ENCODE results near the gene CGB7. TPM values are rescaled to one million over a fixed set of nuclear protein-coding genes. Genes with fewer than 3 reads are reported as not detected.

The CGB7 gene
- total and polyA plus RNA-seq, 9 of the 15 experiments (the other 6 are each of a cell fraction or from before 2014, with no cell fraction given), result not detected

GRCh38 chr19:49014123-49014869 is 43.3 kb downstream of the CGB7 start:
- WGBS (ENCODE audit: insufficient coverage, low coverage, missing lambda C conversion rate), result 72% methylated on average over 28 of the region's 32 CpGs
- ATAC-seq (peak; percentile 5; the same call in 1 of the 3 replicates), FAIRE-seq (peak; percentile 68), DNase-seq (ENCODE audit: extremely low read depth in 1 of 4, low spot score in 3 of 4) (peak in 2 of 4 experiments; percentile 45 to 66)
- no peak overlapping the region for H2AFZ ChIP-seq (ENCODE audit: low read depth, low read length)
- intact Hi-C loops (cut with micrococcal nuclease), result no loop called here
- CTCF ChIA-PET (ENCODE audit: low intra/inter-chr PET ratio), result no interaction called here
- H3K4me3 ChIP-seq, result no peak overlapping the region
- H3K9me3 ChIP-seq (replicated peaks; ENCODE audit: control insufficient read depth, insufficient read depth, low read depth, low read length), result no peaks in the 10 kb centered on the region
- in situ Hi-C loops (cut with MboI), result no loop called here
- H3K79me2 ChIP-seq (ENCODE audit: control insufficient read depth, insufficient read depth, low read length), result no peaks in the 10 kb centered on the region
- POLR2A ChIA-PET, result interaction anchor here (0.8 to 1.3 kb wide), 3 partner anchors 9 to 13 kb away, joined by 3 to 5 read pairs (median 5); no protein-coding TSS in a partner anchor
- H3K27me3 ChIP-seq (ENCODE audit: control insufficient read depth in 2 of 2, insufficient read depth in 2 of 2, low read length in 2 of 2), result no peaks in the 10 kb centered on the region
- peaks cover 9% of the 10 kb centered on the region; the same call in 1 of the 2 replicates for H4K20me1 ChIP-seq (replicated peaks; ENCODE audit: control insufficient read depth, insufficient read depth, low read length)
- peak overlapping the region; percentile 12; the same call in 2 of the 3 replicates for H3K27ac ChIP-seq (ENCODE audit: extremely low read depth, low read depth, low read length)
- no TSS peak for BruUV-seq (replicated peaks)
- peaks cover 3% of the 10 kb centered on the region for H3K9me1 ChIP-seq (ENCODE audit: control insufficient read depth, insufficient read depth, low read length)
- no peak overlapping the region for H3K9ac ChIP-seq (ENCODE audit: insufficient read depth in 1 of 2, low read depth in 2 of 2, low read length in 2 of 2)
- peaks cover 70% of the 10 kb centered on the region; the same call in 2 of the 3 replicates for H3K36me3 ChIP-seq (ENCODE audit: control insufficient read depth, insufficient read depth, low read length)
- H3K4me2 ChIP-seq (ENCODE audit: insufficient read depth, low read length), result no peak overlapping the region
- peaks cover 15 to 47% of the 10 kb centered on the region in 2 experiments; a peak in 4 of 5 replicates for H3K4me1 ChIP-seq (replicated peaks in 1 of 2; ENCODE audit: control insufficient read depth in 2 of 2, insufficient read depth in 2 of 2, low read length in 2 of 2)
- no peak for TF ChIP-seq KLF1 (tag; IDR thresholded peaks at IDR 0.05)
- TF ChIP-seq CCAR2 (IDR thresholded peaks at IDR 0.05; ENCODE audit: low read depth, low read length), result no peak
- TF ChIP-seq MBD2 (IDR thresholded peaks at IDR 0.05; ENCODE audit: borderline replicate concordance, low read depth), result no peak
- TF ChIP-seq ZNF41 (CRISPR knock-in tag; conservative IDR thresholded peaks at IDR 0.05), result no peak
- TF ChIP-seq, protein P1, sequence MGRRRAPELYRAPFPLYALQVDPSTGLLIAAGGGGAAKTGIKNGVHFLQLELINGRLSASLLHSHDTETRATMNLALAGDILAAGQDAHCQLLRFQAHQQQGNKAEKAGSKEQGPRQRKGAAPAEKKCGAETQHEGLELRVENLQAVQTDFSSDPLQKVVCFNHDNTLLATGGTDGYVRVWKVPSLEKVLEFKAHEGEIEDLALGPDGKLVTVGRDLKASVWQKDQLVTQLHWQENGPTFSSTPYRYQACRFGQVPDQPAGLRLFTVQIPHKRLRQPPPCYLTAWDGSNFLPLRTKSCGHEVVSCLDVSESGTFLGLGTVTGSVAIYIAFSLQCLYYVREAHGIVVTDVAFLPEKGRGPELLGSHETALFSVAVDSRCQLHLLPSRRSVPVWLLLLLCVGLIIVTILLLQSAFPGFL (CRISPR knock-in tag; IDR thresholded peaks at IDR 0.05), result no peak
- TF ChIP-seq ZNF324 (CRISPR knock-in tag; IDR thresholded peaks at IDR 0.05), result no peak
- no peak for TF ChIP-seq ZNF77 (CRISPR knock-in tag; IDR thresholded peaks at IDR 0.05)
- TF ChIP-seq CEBPB (tag; IDR thresholded peaks at IDR 0.05), result no peak
- peak; percentile 60 for TF ChIP-seq FOSL1 (tag; conservative IDR thresholded peaks at IDR 0.05)
- no peak for TF ChIP-seq ELF1 (tag; IDR thresholded peaks at IDR 0.05)
- TF ChIP-seq HMBOX1 (IDR thresholded peaks at IDR 0.05), result no peak
- TF ChIP-seq, protein P2, sequence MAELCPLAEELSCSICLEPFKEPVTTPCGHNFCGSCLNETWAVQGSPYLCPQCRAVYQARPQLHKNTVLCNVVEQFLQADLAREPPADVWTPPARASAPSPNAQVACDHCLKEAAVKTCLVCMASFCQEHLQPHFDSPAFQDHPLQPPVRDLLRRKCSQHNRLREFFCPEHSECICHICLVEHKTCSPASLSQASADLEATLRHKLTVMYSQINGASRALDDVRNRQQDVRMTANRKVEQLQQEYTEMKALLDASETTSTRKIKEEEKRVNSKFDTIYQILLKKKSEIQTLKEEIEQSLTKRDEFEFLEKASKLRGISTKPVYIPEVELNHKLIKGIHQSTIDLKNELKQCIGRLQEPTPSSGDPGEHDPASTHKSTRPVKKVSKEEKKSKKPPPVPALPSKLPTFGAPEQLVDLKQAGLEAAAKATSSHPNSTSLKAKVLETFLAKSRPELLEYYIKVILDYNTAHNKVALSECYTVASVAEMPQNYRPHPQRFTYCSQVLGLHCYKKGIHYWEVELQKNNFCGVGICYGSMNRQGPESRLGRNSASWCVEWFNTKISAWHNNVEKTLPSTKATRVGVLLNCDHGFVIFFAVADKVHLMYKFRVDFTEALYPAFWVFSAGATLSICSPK (IDR thresholded peaks at IDR 0.05; ENCODE audit: borderline replicate concordance), result no peak
- no peak for TF ChIP-seq SAFB2 (IDR thresholded peaks at IDR 0.05; ENCODE audit: borderline replicate concordance, low read depth, low read length, severe bottlenecking)
- TF ChIP-seq NR2C1 (IDR thresholded peaks at IDR 0.05), result no peak
- TF ChIP-seq NR2C1 (tag; IDR thresholded peaks at IDR 0.05), result 0 out of 2 replicates have a peak, but pooled peaks have one; percentile 13
- no peak for TF ChIP-seq TFAM (CRISPR knock-in tag; conservative IDR thresholded peaks at IDR 0.05)
- TF ChIP-seq MCM2 (IDR thresholded peaks at IDR 0.05; ENCODE audit: low read depth), result no peak
- TF ChIP-seq ARNT (IDR thresholded peaks at IDR 0.05), result no peak
- TF ChIP-seq RBM17 (IDR thresholded peaks at IDR 0.05; ENCODE audit: borderline replicate concordance, low read depth, low read length), result no peak
- 0 out of 2 replicates have a peak, but pooled peaks have one; percentile 29 for TF ChIP-seq POLR2A (conservative IDR thresholded peaks at IDR 0.05)
